H1 (cell line): Measurements from ENCODE around the gene RBCK1. TPM values are rescaled to one million over a fixed set of nuclear protein-coding genes. Genes with fewer than 3 reads are reported as not detected.

Experiments used
- CTCF ChIA-PET: fragments of 300-600 bp; sonication (Branson Sonifier 250); formaldehyde crosslinking; loops from one replicate; lab custom pipeline; 2021; ENCODE audit not compliant: partially characterized antibody; lab: Charles Lee
- POLR2A ChIA-PET: fragments of 300-600 bp; sonication (Branson Sonifier 250); formaldehyde crosslinking; loops from one replicate; lab custom pipeline; 2021; ENCODE audit warnings: inconsistent platforms; ENCODE audit not compliant: partially characterized antibody; lab: Charles Lee
- DNase-seq, 2 experiments: peaks; one replicate each; pipeline versions ENCODE4 v3.0.0 to v3.0.0-alpha.2; 2010 to 2022; ENCODE audit warnings: low spot score in 2 of 2, low read depth in 1 of 2, mixed read lengths in 1 of 2
- FAIRE-seq: peaks from 2 replicates; lab custom pipeline; 2011; peaks lifted over from hg19 to GRCh38; lab: Jason Lieb, UNC
- H2AFZ ChIP-seq: 2 replicates; pipeline ENCODE4 v1.8.1; 2012; ENCODE audit warnings: low read length, inconsistent platforms
- H2AK5ac ChIP-seq: 2 replicates; pipeline ENCODE4 v1.6.1; 2013; ENCODE audit warnings: low read depth, low read length
- H2BK120ac ChIP-seq: replicated peaks from 2 replicates; pipeline ENCODE3; 2013; ENCODE audit warnings: low read depth, low read length, inconsistent platforms
- H2BK12ac ChIP-seq: 2 replicates; pipeline ENCODE4 v1.6.1; 2013; ENCODE audit warnings: low read depth, low read length
- H2BK15ac ChIP-seq: 2 replicates; pipeline ENCODE4 v1.6.1; 2013; ENCODE audit warnings: low read length
- H2BK20ac ChIP-seq: 2 replicates; pipeline ENCODE4 v1.6.1; 2013; ENCODE audit warnings: low read length
- H2BK5ac ChIP-seq: 2 replicates; pipeline ENCODE4 v1.6.1; 2013; ENCODE audit warnings: low read depth, low read length
- H3K14ac ChIP-seq: 2 replicates; pipeline ENCODE4 v1.6.1; 2013; ENCODE audit warnings: inconsistent platforms; ENCODE audit not compliant: insufficient read length
- H3K18ac ChIP-seq: 2 replicates; pipeline ENCODE4 v1.6.1; 2013; ENCODE audit warnings: low read length; ENCODE audit errors: extremely low read depth
- H3K23ac ChIP-seq: 2 replicates; pipeline ENCODE4 v1.6.1; 2013; ENCODE audit warnings: inconsistent platforms; ENCODE audit not compliant: insufficient read length
- H3K23me2 ChIP-seq: 2 replicates; pipeline ENCODE4 v1.6.1; 2013; ENCODE audit warnings: low read depth, low read length
- H3K27ac ChIP-seq: 2 replicates; pipeline ENCODE4 v1.6.1; 2011; ENCODE audit warnings: low read depth, low read length, inconsistent platforms
- H3K27me3 ChIP-seq, 4 experiments: replicated peaks in 1 of 4; 1 replicate in 1 of 4; 2 replicates in 3 of 4; pipeline versions ENCODE4 v1.6.1 to v1.8.1; 2011 to 2013; ENCODE audit warnings: low read length in 3 of 4, mild to moderate bottlenecking in 3 of 4, inconsistent platforms in 2 of 4, mixed read lengths in 2 of 4, moderate library complexity in 1 of 4; ENCODE audit not compliant: control insufficient read depth in 3 of 4, insufficient read depth in 3 of 4; ENCODE audit errors: extremely low read depth in 1 of 4
- H3K36me3 ChIP-seq, 4 experiments: 2 replicates each; pipeline versions ENCODE4 v1.6.1 to v1.8.1; 2011 to 2013; ENCODE audit warnings: mild to moderate bottlenecking in 4 of 4, low read length in 3 of 4, moderate library complexity in 2 of 4, control low read depth in 1 of 4, inconsistent platforms in 1 of 4; ENCODE audit not compliant: insufficient read depth in 4 of 4, control insufficient read depth in 2 of 4
- H3K4ac ChIP-seq: replicated peaks from 2 replicates; pipeline ENCODE3; 2013; ENCODE audit warnings: low read length, low read depth, mixed read lengths, inconsistent platforms; ENCODE audit not compliant: insufficient read length
- H3K4me1 ChIP-seq, 4 experiments: replicated peaks in 1 of 4; 1 replicate in 1 of 4; 2 replicates in 3 of 4; pipeline versions ENCODE4 v1.6.1 to v1.8.1; 2011 to 2013; ENCODE audit warnings: low read length in 3 of 4, inconsistent platforms in 2 of 4, mixed read lengths in 1 of 4; ENCODE audit not compliant: insufficient read depth in 4 of 4, control insufficient read depth in 3 of 4
- H3K4me2 ChIP-seq, 2 experiments: 2 replicates each; pipeline versions ENCODE4 v1.6.1 to v1.8.1; 2011 to 2013; ENCODE audit warnings: low read depth in 2 of 2, low read length in 2 of 2, control low read depth in 1 of 2, inconsistent platforms in 1 of 2, mild to moderate bottlenecking in 1 of 2; ENCODE audit not compliant: insufficient read depth in 1 of 2
- H3K4me3 ChIP-seq, 4 experiments: fragments of 200-600, 300-600 bp in 1 of 4; sonication (generic), shearing (Covaris generic), sonication (Bioruptor Twin) in 1 of 4; 2 replicates each; pipeline versions ENCODE4 v1.5.1 to v1.8.1; 2011 to 2016; ENCODE audit warnings: low read length in 4 of 4, low read depth in 3 of 4, control low read depth in 2 of 4, inconsistent platforms in 2 of 4, mild to moderate bottlenecking in 2 of 4, mixed read lengths in 1 of 4, moderate library complexity in 1 of 4; ENCODE audit not compliant: insufficient read depth in 2 of 4; ENCODE audit errors: extremely low read depth in 1 of 4
- H3K56ac ChIP-seq: replicated peaks from 2 replicates; pipeline ENCODE3; 2013; ENCODE audit warnings: low read depth, mild to moderate bottlenecking, mixed read lengths, low read length, inconsistent platforms; ENCODE audit not compliant: insufficient read length
- H3K79me1 ChIP-seq: 2 replicates; pipeline ENCODE4 v1.6.1; 2013; ENCODE audit warnings: low read depth, low read length, control low read depth
- H3K79me2 ChIP-seq, 2 experiments: 2 replicates each; pipeline versions ENCODE4 v1.6.1 to v1.8.1; 2012 to 2013; ENCODE audit warnings: low read length in 2 of 2, mild to moderate bottlenecking in 2 of 2, inconsistent platforms in 1 of 2; ENCODE audit not compliant: insufficient read depth in 2 of 2, control insufficient read depth in 1 of 2
- H3K9ac ChIP-seq, 4 experiments: replicated peaks in 1 of 4; 1 replicate in 1 of 4; 2 replicates in 3 of 4; pipeline versions ENCODE4 v1.6.1 to v1.8.1; 2011 to 2013; ENCODE audit warnings: low read depth in 3 of 4, low read length in 3 of 4, control low read depth in 2 of 4, mild to moderate bottlenecking in 2 of 4, moderate library complexity in 2 of 4, inconsistent platforms in 1 of 4; ENCODE audit errors: extremely low read depth in 1 of 4
- H3K9me3 ChIP-seq, 2 experiments: 2 replicates each; pipeline versions ENCODE4 v1.6.1 to v1.8.1; 2012 to 2013; ENCODE audit warnings: mild to moderate bottlenecking in 2 of 2, moderate library complexity in 2 of 2, control low read depth in 1 of 2, inconsistent platforms in 1 of 2, low read depth in 1 of 2, low read length in 1 of 2, mixed read lengths in 1 of 2; ENCODE audit not compliant: insufficient read depth in 2 of 2
- H4K20me1 ChIP-seq, 2 experiments: replicated peaks in 1 of 2; 2 replicates each; pipeline versions ENCODE3 to v1.8.1; 2011 to 2013; ENCODE audit warnings: inconsistent platforms in 2 of 2, low read length in 2 of 2, mild to moderate bottlenecking in 1 of 2; ENCODE audit not compliant: insufficient read depth in 2 of 2, control insufficient read depth in 1 of 2
- H4K5ac ChIP-seq: 2 replicates; pipeline ENCODE4 v1.6.1; 2013; ENCODE audit warnings: low read length, low read depth, mixed read lengths, inconsistent platforms; ENCODE audit not compliant: insufficient read length
- H4K8ac ChIP-seq: 2 replicates; pipeline ENCODE4 v1.8.0; 2013; ENCODE audit warnings: mild to moderate bottlenecking, moderate library complexity, low read length, inconsistent platforms; ENCODE audit not compliant: insufficient read depth; ENCODE audit errors: extremely low read depth
- H4K91ac ChIP-seq: replicated peaks from 2 replicates; pipeline ENCODE3; 2013; ENCODE audit warnings: low read length, mixed read lengths, inconsistent platforms; ENCODE audit not compliant: insufficient read length
- RAD21 ChIP-seq, 2 experiments: IDR thresholded peaks in 1 of 2; conservative IDR thresholded peaks in 1 of 2; 2 replicates each; pipeline ENCODE4 v1.6.1; 2011; ENCODE audit warnings: low read depth in 2 of 2, low read length in 2 of 2, improper control_type of control experiment in 1 of 2, inconsistent platforms in 1 of 2, mild to moderate bottlenecking in 1 of 2, moderate library complexity in 1 of 2
- RXRA ChIP-seq: IDR thresholded peaks from 2 replicates; pipeline ENCODE4 v1.6.1; 2011; ENCODE audit warnings: low read depth, mild to moderate bottlenecking, low read length, moderate library complexity; ENCODE audit not compliant: insufficient read depth
- WGBS, 2 experiments: shearing (Covaris generic) in 1 of 2; methylation state at CpG; one replicate each; pipeline versions ENCODE4 v1.1.6 to v1.1.7; 2013 to 2015; ENCODE audit warnings: low lambda C conversion rate in 2 of 2, mixed read lengths in 2 of 2, inconsistent platforms in 1 of 2, low coverage in 1 of 2, missing lambda C conversion rate in 1 of 2; ENCODE audit not compliant: insufficient replicate concordance in 2 of 2, insufficient coverage in 1 of 2, insufficient read length in 1 of 2; ENCODE audit errors: extremely low coverage in 1 of 2, missing lambda C conversion rate in 1 of 2; 5-methylcytosine and 5-hydroxymethylcytosine counted together
- polyA plus RNA-seq, 7 experiments: library from polyadenylated mRNA; depleted of rRNA in 3 of 7; stranded (reverse) in 5 of 7; unstranded in 2 of 7; fragments of >200 nt in 5 of 7; fragments of 200-250 nt in 2 of 7; gene quantifications; 1 replicate in 5 of 7; 2 replicates in 1 of 7; 4 replicates in 1 of 7; pipeline versions ENCODE4 v1.2.1 to v1.2.3, GENCODE V29; 2011 to 2013; ENCODE audit warnings: missing spikeins in 2 of 7, mixed read lengths in 2 of 7
- total RNA-seq: library from RNA; stranded (reverse); fragmentation: NEBNext Ultra II Directional; extraction: Animal tissue kit (Norgen Biotek cat#: 25700); gene quantifications from 2 replicates; pipeline ENCODE4 v1.2.1, GENCODE V29; 2021

The RBCK1 gene
- total and polyA plus RNA-seq, 2 of the 8 experiments (the other 6 are each of a cell fraction or from before 2014, with no cell fraction given): 43.1 to 54.7 TPM

GRCh38 chr20:396619-397431 is 11.3 kb upstream of the RBCK1 start:
- 78% methylated on average over 4 of the region's 4 CpGs; no CpG with 5 or more reads in 1 of the 2 experiments for WGBS, 2 experiments
- Histone ChIP-seq H2BK5ac (no peak overlapping the region), H2BK20ac (no peak overlapping the region), H4K91ac (no peak overlapping the region), H3K4ac (no peak overlapping the region), H3K23ac (no peak overlapping the region), H3K4me3 (no peak overlapping the region), H2BK120ac (no peak overlapping the region), H3K56ac (no peak overlapping the region), H2BK15ac (no peak overlapping the region), H3K36me3 (peaks cover 0 to 13% (median 4%) of the 10 kb centered on the region in 4 experiments; a peak in 4 of 8 replicates), H3K14ac (no peak overlapping the region), H2AFZ (no peak overlapping the region), H3K79me1 (no peaks in the 10 kb centered on the region), H3K18ac (no peak overlapping the region), H4K5ac (no peak overlapping the region), H3K79me2 (no peaks in the 10 kb centered on the region), H3K4me1 (peaks cover 3 to 7% (median 4%) of the 10 kb centered on the region in 4 experiments; a peak in 4 of 7 replicates), H3K4me2 (no peak overlapping the region), H4K8ac (no peak overlapping the region), H3K23me2 (no peaks in the 10 kb centered on the region), H3K27ac (no peak overlapping the region), H3K27me3 (no peaks in the 10 kb centered on the region), H2BK12ac (no peak overlapping the region), H3K9ac (no peak overlapping the region), H3K9me3 (no peaks in the 10 kb centered on the region), H4K20me1 (peaks cover 0 to 2% of the 10 kb centered on the region in 2 experiments), H2AK5ac (no peak overlapping the region)
- POLR2A ChIA-PET: interaction anchor here (1.0 to 11.8 kb wide), 6 partner anchors 11 to 44 kb away, joined by 3 to 263 read pairs (median 4); partner anchors contain the start of genes RBCK1 and TRIB3
- CTCF ChIA-PET: interaction anchor here (0.7 to 2.1 kb wide), 9 partner anchors 10 to 130 kb away, joined by 3 to 10 read pairs (median 3); no protein-coding TSS in a partner anchor
- DNase-seq: no peak
- no peak for FAIRE-seq
- TF ChIP-seq RAD21 (IDR thresholded peaks at IDR 0.05 in 1 of 2, conservative IDR thresholded peaks at IDR 0.05 in 1 of 2; ENCODE audit: low read depth in 2 of 2, low read length in 2 of 2): no peak
- no peak for TF ChIP-seq RXRA
